Kidney epithelial cell (primary cell): Measurements from ENCODE around the gene SLC35F1. TPM values are rescaled to one million over a fixed set of nuclear protein-coding genes. Genes with fewer than 3 reads are reported as not detected.

Experiments
- DNase-seq: peaks from one replicate; pipeline ENCODE4 v3.0.0-alpha.2; 2010; ENCODE audit warnings: low read depth
- H3K27me3 ChIP-seq: 2 replicates; pipeline ENCODE4 v1.6.0; 2011; ENCODE audit warnings: low read length; ENCODE audit not compliant: control insufficient read depth, insufficient read depth
- H3K36me3 ChIP-seq: 2 replicates; pipeline ENCODE4 v1.5.1; 2011; ENCODE audit warnings: low read length; ENCODE audit not compliant: control insufficient read depth, insufficient read depth
- H3K4me3 ChIP-seq: 2 replicates; pipeline ENCODE4 v1.5.1; 2011; ENCODE audit warnings: low read depth, mild to moderate bottlenecking, control low read depth, low read length
- total RNA-seq: library from RNA; depleted of rRNA; stranded (reverse); fragments of >200 nt; gene quantifications from 2 replicates; pipeline ENCODE4 v1.2.3, GENCODE V29; 2015
- TF ChIP-seq, protein P1 (sequence below): IDR thresholded peaks from 2 replicates; pipeline ENCODE4 v1.5.1; 2011; ENCODE audit warnings: mild to moderate bottlenecking, moderate library complexity, low read length, control low read depth, inconsistent platforms; ENCODE audit not compliant: insufficient read depth, poor library complexity, severe bottlenecking

Gene SLC35F1
- total RNA-seq, 1 donor from 2014 or later = 0.38 TPM

DNA sequence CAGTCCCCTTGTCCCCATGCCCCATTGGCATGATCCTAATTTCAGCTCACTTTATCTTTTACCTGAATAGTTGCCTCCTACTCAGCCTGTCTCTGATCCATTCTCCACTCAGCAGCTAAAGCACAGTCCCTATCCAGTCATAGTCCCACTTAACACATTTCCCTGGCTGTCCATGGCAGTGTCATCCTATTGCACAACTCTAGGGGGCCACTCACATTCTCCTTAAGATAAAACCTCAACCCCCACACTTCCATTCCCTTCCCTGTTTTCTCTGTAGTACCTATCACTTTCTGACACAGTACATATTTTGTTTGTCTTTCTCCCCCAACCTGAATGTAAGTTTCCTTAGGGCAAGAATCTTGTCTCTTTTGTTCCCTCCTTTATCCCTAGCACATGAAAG is 420.2 kb downstream of the SLC35F1 start:
- TF ChIP-seq, protein P1, sequence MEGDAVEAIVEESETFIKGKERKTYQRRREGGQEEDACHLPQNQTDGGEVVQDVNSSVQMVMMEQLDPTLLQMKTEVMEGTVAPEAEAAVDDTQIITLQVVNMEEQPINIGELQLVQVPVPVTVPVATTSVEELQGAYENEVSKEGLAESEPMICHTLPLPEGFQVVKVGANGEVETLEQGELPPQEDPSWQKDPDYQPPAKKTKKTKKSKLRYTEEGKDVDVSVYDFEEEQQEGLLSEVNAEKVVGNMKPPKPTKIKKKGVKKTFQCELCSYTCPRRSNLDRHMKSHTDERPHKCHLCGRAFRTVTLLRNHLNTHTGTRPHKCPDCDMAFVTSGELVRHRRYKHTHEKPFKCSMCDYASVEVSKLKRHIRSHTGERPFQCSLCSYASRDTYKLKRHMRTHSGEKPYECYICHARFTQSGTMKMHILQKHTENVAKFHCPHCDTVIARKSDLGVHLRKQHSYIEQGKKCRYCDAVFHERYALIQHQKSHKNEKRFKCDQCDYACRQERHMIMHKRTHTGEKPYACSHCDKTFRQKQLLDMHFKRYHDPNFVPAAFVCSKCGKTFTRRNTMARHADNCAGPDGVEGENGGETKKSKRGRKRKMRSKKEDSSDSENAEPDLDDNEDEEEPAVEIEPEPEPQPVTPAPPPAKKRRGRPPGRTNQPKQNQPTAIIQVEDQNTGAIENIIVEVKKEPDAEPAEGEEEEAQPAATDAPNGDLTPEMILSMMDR = no peak

DNA sequence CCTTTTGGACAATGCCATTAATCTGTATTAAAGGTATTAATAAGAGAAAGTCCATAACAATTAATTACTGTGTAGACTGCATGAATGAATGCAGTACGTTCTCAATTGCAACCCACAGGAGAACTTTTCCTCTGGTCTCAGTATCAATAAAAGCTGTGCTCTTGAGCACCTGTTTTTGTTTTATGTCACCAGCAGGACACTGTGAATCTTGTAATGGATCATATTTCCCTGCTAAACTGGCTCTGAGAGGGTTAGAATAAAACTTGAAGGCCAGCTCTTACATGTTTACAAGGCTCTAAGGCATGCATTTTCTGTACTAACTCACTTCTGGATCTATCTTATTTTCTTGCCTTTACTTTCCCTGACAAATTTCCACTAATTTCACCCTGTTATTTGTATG is 426.7 kb downstream of the SLC35F1 start:
- no peak overlapping the region for H3K4me3 ChIP-seq
- TF ChIP-seq, protein P1 = no peak
- no peak for DNase-seq
- no peaks in the 10 kb centered on the region for H3K36me3 ChIP-seq
- H3K27me3 ChIP-seq = no peaks in the 10 kb centered on the region

More for the DNA sequence above, 420.2 kb downstream of the SLC35F1 start:
- no peaks in the 10 kb centered on the region for H3K27me3 ChIP-seq
- H3K4me3 ChIP-seq = no peak overlapping the region
- H3K36me3 ChIP-seq = no peaks in the 10 kb centered on the region
- no peak for DNase-seq

DNA sequence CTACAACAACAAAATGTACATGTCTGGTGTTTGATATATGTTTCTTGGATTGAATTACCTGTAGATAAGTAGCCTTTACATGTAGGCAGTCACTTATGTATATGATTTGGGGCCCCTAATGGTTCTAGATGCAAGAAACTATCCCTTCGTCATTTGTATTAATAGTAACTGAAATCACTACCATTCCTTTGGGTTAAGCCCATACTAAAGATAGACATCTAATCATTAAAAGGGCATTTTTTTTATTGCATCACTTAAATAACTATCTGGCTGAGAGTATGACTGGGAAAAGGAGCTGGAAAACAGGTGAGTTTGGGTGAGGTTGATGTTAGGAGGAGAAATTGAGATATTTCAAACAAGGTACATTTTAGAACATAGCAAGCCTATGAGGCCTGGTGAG is 427.6 kb downstream of the SLC35F1 start:
- Histone ChIP-seq H3K27me3 (no peaks in the 10 kb centered on the region), H3K4me3 (no peak overlapping the region), H3K36me3 (no peaks in the 10 kb centered on the region)
- DNase-seq = no peak
- TF ChIP-seq, protein P1 = no peak

DNA sequence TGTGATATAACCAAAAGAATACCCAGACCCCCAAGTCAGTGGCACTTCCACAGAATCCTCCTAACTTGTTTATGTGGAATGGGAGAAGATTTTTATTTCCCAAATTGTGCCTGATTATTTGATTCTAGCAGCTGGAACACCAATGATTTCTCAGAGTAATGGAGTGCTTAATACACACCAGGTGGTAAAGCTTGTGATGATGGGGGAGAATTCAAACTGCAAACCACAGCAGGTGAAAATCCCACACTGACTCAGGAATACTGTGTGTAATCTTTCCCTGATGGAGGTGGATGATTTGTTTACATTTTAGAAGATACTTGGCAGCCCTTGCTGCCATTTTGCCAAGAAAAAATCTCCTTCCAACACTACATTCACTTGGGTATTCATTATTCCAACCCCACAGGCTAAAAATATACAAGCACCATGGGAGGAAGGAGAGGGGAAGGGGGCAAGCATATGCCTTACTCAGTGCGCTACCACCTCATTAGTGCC is 428.3 kb downstream of the SLC35F1 start:
- H3K4me3 ChIP-seq = no peak overlapping the region
- no peaks in the 10 kb centered on the region for H3K27me3 ChIP-seq
- H3K36me3 ChIP-seq = no peaks in the 10 kb centered on the region
- DNase-seq = no peak
- TF ChIP-seq, protein P1 = no peak

DNA sequence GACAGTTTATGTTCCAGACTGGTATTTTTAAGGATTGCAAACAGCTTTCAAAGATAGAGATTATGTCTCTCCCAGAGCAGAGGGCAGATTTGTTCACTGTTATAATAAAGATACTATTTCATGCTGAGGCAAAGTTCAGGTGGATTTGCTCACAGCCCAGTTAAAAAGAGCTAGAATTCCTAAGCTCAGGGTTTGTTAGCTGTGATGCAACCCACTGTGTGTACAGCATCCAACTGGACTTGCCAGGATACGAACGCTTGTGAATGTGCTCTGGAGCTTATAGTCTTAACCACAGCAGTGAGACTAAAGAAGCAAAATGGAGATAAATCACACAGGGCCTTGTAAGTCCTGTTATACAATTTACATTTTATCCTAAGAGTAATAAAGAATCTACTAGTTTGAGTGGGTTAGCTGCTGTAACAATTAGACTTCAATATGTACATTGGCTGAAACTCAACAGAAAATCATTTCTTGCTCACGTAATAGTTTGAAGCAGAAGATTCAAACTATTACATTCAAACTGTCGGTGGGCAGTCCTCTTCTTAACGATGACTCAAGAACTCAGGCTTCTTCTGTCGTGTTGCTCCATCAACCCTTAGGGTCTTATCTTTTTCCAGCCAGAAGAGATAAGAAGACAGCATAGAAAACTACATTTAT is 437.1 kb downstream of the SLC35F1 start:
- H3K27me3 ChIP-seq = no peaks in the 10 kb centered on the region
- DNase-seq = no peak
- H3K36me3 ChIP-seq = no peaks in the 10 kb centered on the region
- H3K4me3 ChIP-seq = no peak overlapping the region
- TF ChIP-seq, protein P1 = no peak

DNA sequence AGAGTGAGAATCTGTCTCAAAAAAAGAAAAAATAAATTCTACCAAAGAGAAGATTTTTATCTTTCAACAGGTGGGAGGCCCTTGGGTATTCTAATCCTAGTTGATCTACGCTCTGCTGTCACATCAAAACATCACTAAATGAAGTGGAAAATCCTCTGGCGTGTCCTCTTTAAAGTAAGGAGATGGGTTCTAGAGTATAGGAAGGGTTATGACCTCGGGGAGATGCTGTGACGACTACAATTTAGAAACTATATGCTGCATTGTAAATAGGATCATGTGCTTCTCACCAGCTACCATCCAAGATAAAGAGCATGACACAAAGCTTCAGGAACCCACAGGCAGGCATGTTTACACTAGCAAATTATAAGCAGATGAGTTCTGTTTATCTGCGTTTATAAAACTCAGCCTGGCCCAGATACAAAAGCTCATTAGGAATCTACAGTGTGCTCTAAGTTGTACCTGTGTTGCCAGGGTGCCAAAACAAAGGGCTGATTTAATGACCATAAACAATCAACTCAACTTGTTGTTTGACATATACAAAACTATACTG is 443.9 kb downstream of the SLC35F1 start:
- H3K27me3 ChIP-seq = no peaks in the 10 kb centered on the region
- H3K36me3 ChIP-seq = no peaks in the 10 kb centered on the region
- no peak for DNase-seq
- TF ChIP-seq, protein P1 = no peak
- no peak overlapping the region for H3K4me3 ChIP-seq
